T-helper 2 cell (primary cell): Measurements from ENCODE around the gene EFHC1.

Source experiments
- DNase-seq, 5 experiments: peaks; one replicate each; pipeline versions ENCODE4 v3.0.0 to v3.0.0-alpha.2; 2012 to 2022

Gene EFHC1

DNA sequence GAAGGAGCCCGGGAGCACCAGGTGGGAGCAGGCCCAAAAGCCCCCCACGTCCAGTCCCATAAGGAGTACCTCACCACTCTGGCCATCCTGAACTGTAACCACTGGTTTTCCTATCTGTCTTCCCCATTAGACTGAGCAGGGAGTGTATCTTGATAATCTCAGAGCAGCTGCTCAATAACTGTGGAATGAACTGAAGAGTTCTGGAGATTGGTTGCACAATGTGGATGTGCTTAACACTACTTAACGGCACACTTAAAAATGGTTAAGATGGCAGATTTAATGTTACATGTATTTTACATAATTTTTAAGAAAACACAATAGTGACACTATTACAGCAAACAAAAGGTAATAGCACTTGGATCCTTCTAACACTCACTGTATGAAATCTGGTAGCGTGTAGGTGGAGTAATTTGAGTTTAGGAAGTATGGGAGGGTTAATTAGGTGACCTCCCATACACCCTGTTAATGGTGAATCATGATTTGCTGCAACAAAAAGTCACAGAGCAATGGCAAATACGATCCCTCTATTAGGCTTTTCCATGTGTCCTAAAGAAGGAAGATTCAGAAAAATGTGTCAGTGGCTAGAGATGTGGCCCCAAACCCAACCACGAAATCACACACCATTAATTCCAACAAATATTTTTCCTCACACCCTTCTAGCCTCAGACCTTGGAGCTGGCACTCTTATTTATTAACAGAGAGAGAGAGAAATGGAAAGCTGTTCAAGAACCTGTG lies 138.3 kb downstream of the EFHC1 start:
- DNase-seq, result no peak

- no peak for DNase-seq
These were observed 140.3 kb downstream of the EFHC1 start for GRCh38 chr6:52560462-52560861.

DNA sequence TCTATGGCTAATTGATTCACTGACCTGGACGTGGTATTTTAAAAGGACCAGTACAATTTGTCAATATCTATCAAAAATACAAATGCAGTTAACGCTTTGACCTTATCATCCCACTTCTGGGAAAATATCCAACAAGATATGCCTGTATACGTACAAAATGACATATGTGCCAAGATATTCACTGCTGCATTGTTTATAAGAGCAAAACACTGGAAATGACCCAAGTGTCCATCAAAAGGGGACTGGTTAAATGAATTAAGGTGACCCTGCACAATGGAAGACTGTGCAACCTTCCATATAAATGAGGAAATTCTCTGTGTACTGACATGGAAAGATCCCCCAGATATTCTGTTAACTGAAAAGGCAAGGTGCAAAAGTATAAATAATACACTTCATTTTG lies 142.8 kb downstream of the EFHC1 start:
- no peak for DNase-seq

- DNase-seq, result no peak
These were observed 144.7 kb downstream of the EFHC1 start for GRCh38 chr6:52564856-52565255.

DNA sequence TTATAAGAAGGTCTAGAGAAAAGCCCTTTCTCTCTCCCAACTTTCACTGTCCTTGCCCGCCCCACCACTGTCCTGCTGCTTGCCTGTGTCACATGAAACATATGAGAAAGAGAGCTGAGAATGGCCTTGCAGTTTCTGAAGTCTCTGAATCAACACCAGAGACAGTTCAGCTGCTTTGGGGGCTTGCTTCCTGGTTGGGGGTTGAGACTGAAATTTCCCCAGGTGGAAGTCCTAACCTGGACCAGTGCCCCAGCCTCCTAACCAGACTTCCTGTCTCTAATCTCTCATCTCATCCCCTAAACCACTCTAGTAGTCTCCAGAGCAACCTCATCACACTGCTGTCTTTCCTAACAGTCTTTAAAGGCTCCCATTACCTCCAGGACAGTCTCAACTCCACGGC lies 146.1 kb downstream of the EFHC1 start:
- DNase-seq, result no peak

DNA sequence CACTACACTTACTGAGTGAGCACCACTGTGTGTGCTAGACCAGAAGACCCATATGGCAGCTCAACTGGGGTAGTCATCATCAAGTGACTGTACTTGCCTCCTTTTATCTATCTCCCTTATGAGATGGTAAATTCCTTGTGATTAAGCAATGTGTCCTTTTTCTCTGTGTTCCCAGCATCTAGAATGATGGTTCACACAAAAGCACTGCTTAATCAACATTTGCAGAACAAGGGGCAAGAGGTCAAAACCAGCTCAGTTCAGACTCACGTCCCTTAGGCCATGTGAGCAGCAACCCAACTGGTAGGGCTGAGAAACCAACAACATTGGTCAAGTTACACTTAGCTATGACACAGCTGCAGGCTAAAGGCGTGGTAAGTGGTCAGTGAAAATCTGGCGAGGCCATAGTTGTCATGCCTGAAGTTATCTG lies 146.7 kb downstream of the EFHC1 start:
- no peak for DNase-seq

- no peak for DNase-seq
These were observed 148.2 kb downstream of the EFHC1 start for GRCh38 chr6:52568320-52568719.

- DNase-seq, result no peak
These were observed 150.2 kb downstream of the EFHC1 start for GRCh38 chr6:52570291-52570700.

DNA sequence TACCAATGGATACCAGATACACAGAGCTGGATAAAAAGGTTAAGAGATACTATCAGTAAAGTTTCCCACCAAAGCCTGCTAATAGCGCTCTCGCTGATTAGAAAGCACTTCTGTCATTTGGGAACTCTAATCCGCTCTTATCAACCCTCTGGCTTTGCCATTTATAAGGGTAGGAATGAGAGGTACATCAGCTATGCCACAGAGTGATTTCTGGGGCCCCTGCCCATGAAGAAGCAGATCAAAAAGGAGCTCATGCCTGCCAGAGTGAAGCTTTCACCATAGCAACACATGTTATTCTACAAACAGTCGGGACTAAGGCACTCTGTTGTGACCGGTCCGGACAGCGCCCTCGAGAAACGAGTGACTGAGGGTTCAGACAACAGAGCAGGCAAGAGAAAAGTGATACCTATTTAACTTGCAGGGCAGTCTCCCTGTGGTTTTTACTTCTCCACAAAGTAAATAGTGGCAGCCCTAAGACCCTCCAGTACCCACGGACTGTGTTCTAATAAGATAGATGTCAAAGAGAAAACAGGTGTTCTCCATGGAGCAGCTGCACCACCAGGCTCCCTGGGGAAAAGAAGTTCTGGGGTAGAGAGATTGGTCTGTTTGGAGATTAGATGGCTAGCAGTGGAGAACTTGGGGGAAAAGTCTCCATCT lies 151.1 kb downstream of the EFHC1 start:
- no peak for DNase-seq

DNA sequence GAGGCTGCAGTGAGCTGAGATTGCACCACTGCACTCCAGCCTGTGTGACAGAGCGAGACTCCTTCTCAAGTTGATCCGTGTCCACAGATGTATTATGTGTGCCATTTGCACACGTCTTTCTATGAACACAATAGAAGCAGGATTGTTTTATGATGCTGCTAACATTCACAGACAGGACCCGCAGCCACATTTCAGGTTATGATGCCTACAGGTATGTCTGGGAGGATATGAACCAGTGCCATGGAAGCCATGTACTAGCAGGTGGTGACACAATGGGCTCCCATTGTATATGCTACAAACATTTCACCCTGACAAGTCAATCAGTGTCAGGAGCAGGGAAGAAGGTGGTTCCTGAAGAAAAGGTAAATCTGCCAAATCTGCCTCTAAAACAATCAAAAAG lies 152.4 kb downstream of the EFHC1 start:
- no peak for DNase-seq

GRCh38 chr6:52573295-52573694 lies 153.2 kb downstream of the EFHC1 start:
- DNase-seq, result no peak
